Stimulated activated CD8-positive, alpha-beta memory T cell treated with anti-CD3 and anti-CD28 coated beads, Interleukin-2, amount 100 ng/mL, for 1 hour (primary cell): ENCODE data around the gene KRI1.
A peak's percentile ranks its signal among the peaks of the same experiment; 100 is the strongest.

Experiments used
- DNase-seq, 2 donors: peaks; one replicate each; pipeline ENCODE4 v3.0.0-alpha.2; 2020; ENCODE audit warnings: low read depth in 2 of 2

Gene KRI1

DNA sequence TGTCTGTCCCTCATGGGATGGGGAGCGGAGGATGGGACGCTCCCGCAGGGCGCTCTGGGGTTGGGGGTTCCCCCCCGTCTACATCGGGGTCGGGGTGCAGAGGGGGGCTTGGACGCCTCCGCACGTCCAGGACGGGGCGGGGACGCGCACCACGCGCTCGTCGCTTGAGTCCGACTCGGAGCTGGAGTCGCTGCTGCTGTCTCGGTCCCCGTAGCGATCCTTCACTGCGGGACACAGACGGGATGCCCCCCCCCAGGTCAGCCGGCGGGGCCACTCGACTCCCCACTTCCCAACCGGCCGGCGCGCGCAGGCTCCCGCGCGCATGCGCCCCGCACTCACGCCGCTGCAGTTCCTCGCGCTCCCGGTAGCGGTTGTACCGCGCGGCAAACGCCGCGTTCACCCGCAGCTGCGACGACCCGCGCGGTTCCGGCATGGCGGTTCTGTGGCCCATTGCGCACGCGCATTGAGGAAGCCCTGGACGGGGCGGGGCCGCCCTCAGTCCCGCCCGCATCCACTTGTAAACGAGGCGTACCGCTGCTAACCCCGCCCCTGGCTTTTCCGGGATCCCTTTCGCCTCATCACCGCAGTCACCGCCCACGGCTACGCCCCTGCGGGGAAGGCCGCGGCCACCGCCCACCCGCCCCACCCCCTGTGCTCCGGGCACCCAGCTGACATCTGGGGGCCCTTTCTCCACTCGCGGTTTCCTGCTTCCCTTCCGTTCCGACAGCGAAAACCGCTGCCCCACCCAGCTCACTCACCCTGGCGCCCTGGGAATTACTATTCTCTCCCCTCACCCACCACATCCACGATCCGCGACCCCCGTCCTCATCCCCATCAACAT, at the start of gene KRI1:
TSS of gene KRI1 (minus strand) at position 444 of the 841 bp plus-strand sequence. CDS start at position 433, 11 bp downstream.
- peak; percentile 98 for DNase-seq

DNA sequence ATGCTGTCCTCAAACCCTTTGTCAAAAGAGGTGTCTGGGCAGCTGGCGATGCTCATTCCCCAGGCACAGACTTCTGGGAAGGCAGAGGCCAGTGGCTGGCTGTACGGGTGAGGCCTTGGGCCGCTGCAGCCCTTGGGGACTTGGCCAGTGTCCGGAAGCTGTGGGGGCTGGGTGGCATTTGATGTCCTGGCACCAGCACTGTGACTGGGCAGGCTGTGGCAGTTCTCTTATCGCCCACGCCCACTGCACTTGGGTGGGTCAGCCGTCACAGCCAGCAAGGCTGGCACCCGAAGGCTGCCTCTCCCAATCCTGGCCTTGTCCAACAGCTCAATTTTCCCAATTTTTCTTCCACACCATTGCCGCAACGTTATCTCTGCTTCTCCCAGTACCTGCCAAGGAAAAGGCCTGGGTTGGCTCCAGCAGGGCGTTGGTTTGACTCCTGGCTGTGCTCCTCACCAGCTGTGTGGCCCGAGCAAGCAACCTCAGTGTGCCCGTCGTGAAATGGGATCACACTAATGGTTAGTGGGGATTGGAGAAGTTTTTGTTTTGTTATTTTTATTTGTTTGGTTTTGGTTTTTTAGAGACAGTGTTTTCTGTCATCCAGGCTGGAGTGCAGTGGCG, 46.8 kb upstream of the KRI1 start:
- no peak for DNase-seq

DNA sequence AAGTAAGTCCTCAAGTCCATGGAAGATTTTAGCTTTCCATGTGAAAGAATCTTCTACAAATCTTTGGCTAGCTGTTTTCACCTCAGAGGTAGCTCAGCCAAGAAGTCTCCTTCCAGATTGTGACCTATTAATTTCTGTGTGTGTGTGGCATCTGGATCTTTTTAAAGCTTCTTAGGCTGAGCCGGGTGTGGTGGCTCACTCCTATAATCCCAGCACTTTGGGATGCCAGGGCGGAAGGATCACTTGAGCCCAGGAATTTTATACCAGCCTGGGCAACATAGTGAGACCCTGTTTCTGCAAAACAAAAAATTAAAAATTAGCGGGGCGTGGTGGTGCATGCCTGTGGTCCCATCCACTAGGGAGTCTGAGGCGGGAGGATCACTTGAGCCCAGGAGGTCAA, 46.1 kb upstream of the KRI1 start:
- DNase-seq: no peak

DNA sequence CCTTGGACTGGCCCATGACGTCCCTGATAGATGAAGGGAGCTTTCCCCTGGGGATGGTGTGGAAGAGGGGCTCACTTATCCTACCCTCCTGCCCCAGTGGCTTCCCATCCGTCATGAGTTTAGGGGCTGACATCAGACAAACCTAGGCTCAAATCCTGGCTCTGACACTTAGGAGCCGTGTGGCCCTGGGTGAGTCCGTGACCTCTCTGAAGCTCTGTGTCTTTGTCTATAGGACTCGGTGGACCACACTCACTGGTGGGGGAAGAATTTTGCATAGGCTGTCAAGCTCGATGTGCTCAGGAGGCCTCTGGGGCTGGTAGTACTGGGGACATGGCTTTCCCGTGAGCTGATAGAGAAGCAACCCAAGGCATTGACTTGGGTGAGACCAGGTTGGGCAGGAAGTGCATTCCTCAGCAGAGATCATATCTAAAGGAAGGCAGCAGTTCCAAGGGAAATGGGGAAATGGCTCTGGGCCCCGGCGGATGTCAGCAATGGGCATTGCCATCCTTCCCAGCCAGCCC, 38.7 kb upstream of the KRI1 start:
- no peak for DNase-seq

DNA sequence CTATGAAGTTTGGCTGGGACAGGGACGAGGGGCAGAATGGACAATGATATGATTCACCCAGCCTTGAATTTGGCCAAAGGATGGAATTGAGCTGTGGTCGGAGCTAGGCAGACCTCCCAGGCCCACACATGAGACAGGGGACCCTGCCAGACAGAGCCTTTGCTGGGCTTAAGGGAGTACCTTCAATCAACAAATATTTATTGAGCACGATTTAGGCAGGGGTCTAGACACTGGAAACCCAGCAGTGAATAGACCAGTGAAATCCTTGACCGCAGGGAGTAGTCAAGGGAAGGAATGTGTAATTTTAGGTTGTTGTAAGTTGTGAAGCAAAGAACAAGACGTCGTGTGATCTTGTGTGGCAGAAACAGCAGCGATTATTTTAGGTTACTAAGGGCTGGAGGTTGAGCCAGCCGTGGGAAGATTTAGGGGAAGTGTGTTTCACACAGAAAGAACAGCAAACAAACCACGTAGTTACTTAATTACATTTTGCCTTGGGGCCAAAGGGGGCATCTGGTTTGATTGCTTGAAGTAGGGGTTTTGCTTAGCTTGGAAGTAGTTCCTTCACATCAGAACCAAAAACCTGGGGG, 38.2 kb upstream of the KRI1 start:
- peak in 1 of 2 donors; percentile 29 for DNase-seq

DNA sequence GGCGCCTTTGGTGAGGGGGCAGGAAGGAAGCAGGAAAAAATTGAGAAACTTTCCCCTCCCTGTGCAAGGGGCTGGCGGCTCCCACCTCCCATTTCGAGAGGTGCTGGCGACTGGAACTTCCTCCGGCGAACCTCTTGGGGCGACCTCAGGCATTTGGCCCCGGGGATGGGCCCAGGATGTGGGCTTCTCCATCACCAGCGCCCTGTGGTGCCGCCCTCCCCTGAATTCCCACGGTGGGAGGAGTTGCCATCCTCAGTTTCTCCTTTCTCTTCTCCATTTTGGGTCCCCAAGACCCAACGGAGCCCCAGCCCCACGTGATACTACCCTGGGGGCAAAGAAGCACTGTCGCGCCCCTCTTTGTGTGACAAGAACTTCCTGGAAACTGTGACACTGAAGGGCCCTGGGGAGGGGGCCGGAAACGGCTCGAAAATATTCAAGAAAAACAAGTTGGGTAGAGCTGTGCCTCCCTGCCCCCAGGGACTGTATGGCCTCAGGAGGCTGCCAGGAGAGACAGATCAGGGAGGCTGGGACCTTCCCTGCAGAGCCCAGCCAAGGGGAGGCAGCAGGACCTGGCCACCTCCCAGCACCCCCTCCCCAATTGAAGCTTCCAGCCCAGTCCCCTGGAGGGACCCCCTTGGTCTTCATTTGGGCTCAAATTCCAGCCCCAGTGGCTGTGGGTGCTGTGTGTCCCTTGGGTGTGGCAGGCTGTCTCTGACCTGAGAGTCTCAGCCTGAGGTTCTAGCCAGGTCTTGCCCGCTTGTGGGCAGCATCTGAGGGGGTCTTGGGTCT, 37.5 kb upstream of the KRI1 start:
- peak; percentile 59 to 77 for DNase-seq

DNA sequence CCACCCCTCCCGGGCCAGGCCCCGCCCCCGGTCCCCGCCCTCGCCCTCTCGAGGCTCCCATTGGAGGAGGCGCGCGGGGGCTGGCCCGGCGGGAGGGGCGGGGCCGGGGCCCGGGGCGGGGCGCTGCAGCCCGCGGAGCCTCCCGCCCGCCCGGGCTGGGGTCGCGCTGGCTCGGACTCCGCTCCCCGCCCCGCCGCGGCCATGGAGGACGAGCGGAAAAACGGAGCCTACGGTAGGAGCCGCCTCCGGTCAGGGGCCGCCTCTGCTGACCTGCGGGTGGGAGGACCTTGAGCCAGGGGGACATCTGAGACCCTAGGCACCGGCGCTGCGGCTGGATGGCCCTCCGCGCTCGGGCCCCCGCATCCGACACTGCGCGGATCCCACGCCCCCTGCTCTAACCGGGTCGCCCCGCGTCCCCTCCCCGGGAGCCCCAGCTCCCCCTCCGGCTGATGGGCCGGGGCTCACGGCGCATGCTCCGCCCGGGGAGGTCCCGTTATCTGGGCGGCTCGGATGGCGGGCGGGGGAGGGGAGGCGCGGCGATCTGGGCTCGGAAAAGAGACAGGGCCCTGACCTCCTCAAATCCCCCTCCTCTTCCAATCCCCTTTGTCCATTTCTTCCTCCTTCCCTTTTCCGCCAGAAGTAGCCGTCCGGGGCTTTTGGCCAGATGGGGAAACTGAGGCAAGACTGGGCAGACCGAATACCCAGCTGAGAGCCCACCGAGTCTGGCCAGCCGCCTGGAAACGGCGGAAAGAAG, 36.7 kb upstream of the KRI1 start:
- peak; percentile 84 to 86 for DNase-seq

DNA sequence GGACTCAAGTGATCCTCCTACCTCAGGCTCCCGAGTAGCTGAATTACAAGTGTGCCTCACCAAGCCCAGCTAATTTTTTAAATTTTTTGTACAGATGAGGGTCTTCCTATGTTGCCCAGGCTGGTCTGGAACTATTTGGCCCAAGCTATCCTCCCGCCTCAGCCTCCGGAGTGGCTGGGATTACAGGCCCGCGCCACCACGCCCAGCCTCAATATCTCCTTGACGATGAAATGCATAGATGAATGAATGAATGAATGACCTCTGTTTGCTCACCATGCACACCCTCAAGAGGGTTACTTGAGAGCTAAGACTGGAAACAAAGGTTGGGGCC, 36.2 kb upstream of the KRI1 start:
- DNase-seq: no peak

DNA sequence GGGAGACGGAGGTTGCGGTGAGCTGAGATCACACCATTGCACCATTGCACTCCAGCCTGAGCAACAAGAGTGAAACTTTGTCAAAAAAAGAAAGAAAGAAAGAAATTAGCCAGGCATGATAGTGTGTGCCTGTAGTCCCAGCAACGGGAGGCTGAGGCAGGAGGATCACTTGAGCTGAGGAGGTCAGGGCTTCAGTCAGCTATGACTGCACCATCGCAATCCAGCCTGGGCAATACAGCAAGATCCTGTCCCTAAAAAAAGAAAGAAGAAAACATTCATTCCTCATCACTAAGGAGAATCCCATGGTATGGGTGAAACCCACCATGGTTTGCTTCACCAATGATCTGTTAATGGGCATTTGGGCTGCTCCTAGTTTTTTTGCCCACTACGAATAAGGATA, 34.3 kb upstream of the KRI1 start:
- DNase-seq: no peak

DNA sequence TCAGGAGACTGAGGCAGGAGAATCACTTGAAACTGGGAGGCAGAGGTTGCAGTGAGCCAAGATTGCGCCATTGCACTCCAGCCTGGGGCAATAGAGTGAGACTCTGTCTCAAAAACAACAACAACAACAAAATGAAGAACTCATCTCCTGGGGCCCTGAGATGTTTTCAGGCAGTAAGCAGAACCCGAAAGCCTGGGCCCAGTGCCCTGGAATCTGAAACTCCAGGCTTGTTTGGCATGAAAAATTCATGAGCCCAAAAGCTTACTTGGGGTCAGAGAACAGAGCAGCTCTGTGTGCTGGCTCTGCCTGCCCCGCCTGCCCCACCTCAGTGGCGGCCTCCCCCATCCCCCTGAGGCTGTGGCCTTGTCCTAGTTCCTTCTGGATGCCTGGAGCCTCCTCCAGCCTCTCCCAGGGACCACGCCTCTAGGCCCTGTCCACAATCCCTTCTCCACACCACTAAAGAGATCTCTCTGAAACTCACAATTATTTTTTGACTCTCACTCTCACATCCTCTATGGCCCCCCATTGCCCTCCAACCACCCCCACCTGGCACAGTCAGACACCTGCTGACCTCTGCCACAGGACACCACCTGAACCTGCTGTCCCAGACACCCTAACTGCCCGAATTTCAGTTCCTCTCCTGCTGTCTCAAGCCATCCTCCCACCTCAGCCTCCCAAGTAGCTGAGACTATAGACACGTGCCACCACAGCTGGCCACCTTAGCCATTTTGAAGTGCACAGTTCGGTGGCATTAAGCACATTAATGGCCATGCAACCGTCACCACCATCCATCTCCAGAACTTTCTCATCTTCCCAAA, 28.2 kb upstream of the KRI1 start:
- DNase-seq: no peak

DNA sequence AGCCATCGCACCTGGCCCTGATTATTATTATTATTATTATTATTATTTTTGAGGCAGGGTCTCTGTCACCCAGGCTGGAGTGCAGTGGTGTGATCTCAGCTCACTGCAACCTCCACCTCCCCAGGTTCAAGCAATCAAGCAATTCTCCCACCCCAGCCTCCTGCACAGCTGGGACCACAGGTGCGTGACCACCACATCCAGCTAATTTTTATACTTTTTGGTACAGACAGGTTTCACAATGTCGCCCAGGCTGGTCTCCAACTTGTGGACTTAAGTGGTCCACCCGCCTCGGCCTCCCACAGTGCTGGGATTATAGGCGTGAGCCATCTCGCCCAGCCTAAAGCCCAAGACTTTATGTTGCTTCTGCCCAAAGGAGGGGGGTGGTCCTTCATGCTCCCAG, 27.3 kb upstream of the KRI1 start:
- no peak for DNase-seq

DNA sequence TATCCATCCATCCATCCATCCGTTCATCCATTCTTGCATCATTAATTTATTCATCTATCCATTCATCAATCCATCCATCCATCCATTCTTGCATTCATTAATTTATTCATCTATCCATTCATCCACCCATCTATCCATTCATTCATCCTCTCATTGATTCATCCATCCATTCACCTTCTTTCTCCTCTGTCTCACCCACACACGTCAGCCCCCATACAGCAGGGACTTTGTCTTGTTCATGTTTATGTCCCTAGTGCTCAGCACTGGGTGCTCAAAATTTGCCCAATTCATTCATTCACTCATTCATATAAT, 22.0 kb upstream of the KRI1 start:
- no peak for DNase-seq

DNA sequence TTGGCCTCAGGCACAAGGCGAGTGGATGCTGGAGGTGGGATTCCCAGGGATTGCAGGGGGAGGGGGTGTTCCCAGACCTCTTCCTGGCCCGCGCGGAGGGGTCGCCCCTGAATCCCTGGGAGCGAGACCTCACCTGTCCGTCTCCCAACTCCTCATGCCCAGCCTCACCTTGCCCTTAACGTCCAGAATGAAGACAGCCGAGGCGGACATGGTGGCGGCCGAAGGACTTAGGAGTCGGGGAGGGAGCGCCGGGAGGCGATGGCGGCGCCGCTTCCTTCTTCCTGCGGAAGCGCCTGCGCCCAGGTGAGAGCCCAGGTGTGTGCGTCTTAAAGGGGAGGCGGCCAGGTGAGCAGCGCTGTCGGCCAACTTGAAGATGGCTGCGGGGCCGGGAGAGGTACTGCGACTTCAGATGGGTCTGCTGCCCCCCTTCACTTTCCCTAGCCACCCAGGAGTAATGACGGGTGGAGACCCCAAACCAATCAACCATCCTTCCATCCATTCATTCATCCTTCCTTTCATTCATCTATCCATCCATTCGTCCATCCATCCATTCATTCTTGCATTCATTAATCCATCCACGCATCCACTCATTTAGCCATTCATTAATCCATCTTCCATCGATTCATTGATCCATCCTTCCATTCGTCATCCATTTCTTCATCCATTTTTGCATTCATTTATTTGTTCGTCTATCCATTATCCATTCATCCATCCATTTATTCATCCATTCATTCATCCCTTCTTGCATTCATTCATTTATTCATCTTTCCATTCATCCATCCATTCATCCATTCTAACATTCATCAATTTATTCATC, 21.4 kb upstream of the KRI1 start, which contains the start of gene AP1M2:
TSS of gene AP1M2 (minus strand) at position 291 of the 817 bp plus-strand sequence. CDS start at position 210, 81 bp downstream.
- no peak for DNase-seq

DNA sequence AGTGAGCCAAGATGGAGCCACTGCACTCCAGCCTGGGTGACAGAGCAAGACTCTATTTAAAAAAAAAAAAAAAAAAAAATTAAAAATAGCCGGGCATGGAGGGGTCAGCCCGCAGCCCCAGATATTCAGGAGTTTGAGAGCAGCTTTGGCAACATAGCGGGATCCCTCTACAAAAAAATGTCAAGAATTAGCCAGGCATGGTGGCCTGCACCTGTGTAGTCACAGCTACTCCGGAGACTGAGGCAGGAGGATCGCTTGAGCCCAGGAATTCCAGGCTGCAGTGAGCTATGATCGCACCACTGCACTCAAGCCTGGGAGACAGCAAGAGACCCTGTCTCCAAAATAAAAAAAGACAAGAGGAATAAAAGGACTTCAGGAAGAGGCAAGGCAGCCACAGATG, 20.6 kb upstream of the KRI1 start:
- no peak for DNase-seq

DNA sequence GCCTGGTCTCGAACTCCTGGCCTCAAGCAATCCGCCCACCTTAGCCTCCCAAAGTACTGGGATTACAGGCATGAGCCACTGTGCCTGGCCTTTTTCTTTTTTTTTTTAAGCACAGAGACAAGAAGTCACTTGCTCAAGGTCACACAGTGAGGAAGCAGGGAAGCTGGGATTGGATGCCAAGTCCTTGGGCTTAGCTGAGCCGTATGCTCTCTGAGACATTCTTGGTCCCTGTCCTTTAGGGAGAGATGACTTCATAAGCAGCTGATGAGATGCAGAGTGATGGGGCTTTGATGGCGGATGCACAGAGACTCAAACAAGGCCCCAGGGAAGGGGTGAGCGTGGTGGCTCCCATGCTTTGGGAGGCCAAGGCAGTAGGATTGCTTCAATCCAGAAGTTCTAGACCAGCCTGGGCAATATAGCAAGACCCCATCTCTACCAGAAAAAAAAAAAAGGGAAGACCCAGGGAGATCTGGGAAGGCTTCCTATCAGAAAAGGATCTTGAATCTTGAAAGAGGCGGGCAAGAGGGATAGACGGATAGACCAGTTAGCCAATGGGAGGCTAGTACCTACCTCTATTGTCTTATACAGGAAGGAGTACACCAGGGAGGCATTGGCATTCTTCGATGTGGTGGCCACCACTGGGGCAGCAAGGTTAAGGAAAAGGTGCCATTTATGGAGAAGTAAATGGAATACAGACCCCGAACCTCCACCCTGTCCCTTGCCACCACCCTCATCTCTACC, 17.4 kb upstream of the KRI1 start:
- DNase-seq: no peak

DNA sequence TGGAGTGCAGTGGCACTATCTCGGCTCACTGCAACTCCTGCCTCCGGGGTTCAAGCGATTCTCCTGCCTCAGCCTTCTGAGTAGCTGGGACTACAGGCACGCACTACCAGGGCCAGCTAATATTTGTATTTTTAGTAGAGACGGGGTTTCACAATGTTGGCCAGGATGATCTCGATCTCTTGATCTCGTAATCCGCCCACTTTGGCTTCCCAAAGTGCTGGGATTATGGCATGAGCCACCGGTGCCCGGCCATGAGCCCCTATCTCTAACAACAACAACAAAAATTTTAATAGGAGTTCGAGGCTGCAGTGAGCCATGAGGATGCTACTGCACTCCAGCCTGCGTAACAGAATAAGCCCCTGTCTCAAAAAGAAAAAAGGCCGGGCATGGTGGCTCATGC, 16.3 kb upstream of the KRI1 start:
- no peak for DNase-seq

DNA sequence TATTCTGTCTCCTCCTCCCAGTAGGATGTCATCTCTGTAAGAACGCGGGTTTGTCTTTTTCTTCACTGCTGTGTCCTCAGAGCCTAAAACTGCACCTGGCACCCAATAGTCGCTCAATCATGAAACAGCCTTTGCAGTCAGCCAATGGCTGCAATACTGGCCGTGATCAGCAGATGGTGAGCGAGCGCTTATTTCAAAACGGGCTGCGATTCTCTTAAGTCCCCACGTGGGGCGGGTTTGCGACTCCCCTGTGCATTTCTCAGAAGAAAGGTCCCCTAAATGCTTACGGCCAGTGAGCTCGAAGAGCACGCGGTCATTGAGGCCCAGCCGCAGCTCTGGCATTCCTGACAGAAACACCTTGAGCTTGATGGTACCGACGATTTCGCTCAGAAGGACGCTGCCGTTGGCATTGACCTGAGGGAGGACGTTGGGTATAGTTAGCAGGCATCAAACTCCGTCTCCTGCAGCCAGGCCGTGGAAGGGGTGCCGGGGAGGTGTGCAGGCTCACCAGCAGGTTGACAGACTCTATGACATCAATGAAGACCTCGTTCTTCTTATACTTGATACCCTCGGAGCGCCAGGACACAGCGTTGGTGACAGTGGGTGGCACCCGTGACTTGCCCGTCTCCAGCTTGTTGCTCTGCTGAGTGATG, 15.3 kb upstream of the KRI1 start:
- peak; percentile 81 for DNase-seq

DNA sequence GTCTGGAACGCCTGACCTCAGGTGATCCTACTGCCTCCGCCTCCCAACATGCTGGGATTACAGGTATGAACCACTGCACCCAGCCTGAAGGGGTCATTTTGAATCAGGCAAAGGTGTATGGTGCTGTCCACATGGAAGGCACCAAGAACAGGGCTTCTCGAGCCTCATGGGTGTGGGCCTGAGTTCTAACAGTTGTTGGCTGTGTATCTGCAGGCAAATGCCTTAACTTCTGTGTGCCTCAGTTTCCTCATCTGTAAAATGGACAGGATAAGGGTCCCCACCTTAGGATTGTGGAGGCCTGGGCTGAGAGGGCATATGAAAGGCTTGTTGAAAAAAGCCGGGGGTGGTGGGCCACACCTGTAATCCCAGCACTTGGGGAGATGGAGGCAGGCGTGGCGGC, 12.1 kb upstream of the KRI1 start:
- DNase-seq: no peak
